ENCODE results near the gene UBE2E2. TPM values are rescaled to one million over a fixed set of nuclear protein-coding genes. Genes with fewer than 3 reads are reported as not detected.
"Not testable (repeated sequence)": the region's sequence is repeated elsewhere in the genome, so short reads cannot be mapped to it uniquely, and the experiment has no call there.

Gene UBE2E2
- total RNA-seq, 1 experiment from 2014 or later, result 9.5 TPM

- DNase-seq (ENCODE audit: low spot score), result no peak
These were observed 385.4 kb downstream of the UBE2E2 start for GRCh38 chr3:23588547-23588946.

GRCh38 chr3:23589602-23590001 lies 386.5 kb downstream of the UBE2E2 start:
- no peak for DNase-seq (ENCODE audit: low spot score)

- DNase-seq (ENCODE audit: low spot score), result no peak
These were observed 387.5 kb downstream of the UBE2E2 start for GRCh38 chr3:23590424-23591273.

- DNase-seq (ENCODE audit: low spot score), result no peak
These were observed 388.2 kb downstream of the UBE2E2 start for GRCh38 chr3:23591374-23591773.

- DNase-seq (ENCODE audit: low spot score), result no peak
These were observed 390.1 kb downstream of the UBE2E2 start for GRCh38 chr3:23592961-23593931.

GRCh38 chr3:23594066-23594465 lies 390.9 kb downstream of the UBE2E2 start:
- DNase-seq (ENCODE audit: low spot score), result no peak

- no peak for DNase-seq (ENCODE audit: low spot score)
These were observed 392.0 kb downstream of the UBE2E2 start for GRCh38 chr3:23594894-23595670.

- DNase-seq (ENCODE audit: low spot score), result no peak
These were observed 392.7 kb downstream of the UBE2E2 start for GRCh38 chr3:23595851-23596250.

GRCh38 chr3:23600167-23600871 lies 397.2 kb downstream of the UBE2E2 start:
- peak; percentile 95 for DNase-seq (ENCODE audit: low spot score)

GRCh38 chr3:23601091-23601822 lies 398.1 kb downstream of the UBE2E2 start:
- peak; percentile 25 for DNase-seq (ENCODE audit: low spot score)

GRCh38 chr3:23602971-23603370 lies 399.8 kb downstream of the UBE2E2 start:
- no peak for DNase-seq (ENCODE audit: low spot score)

- DNase-seq (ENCODE audit: low spot score), result no peak
These were observed 404.2 kb downstream of the UBE2E2 start for GRCh38 chr3:23607184-23607847.

- DNase-seq (ENCODE audit: low spot score), result no peak
These were observed 405.5 kb downstream of the UBE2E2 start for GRCh38 chr3:23608650-23609049.

GRCh38 chr3:23611737-23612295 lies 408.7 kb downstream of the UBE2E2 start:
- DNase-seq (ENCODE audit: low spot score), result peak; percentile 44

- DNase-seq (ENCODE audit: low spot score), result peak; percentile 53
These were observed 409.3 kb downstream of the UBE2E2 start for GRCh38 chr3:23612296-23612891.

- DNase-seq (ENCODE audit: low spot score), result no peak
These were observed 411.9 kb downstream of the UBE2E2 start for GRCh38 chr3:23615068-23615467.

- not testable (repeated sequence) for DNase-seq (ENCODE audit: low spot score)
These were observed 415.3 kb downstream of the UBE2E2 start for GRCh38 chr3:23618475-23618874.

GRCh38 chr3:23619705-23620637 lies 416.8 kb downstream of the UBE2E2 start:
- DNase-seq (ENCODE audit: low spot score), result no peak
